GM23338 (cell line): ENCODE data around the gene BEST2. TPM values are rescaled to one million over a fixed set of nuclear protein-coding genes. Genes with fewer than 3 reads are reported as not detected.

Experiments used
- ATAC-seq: fragments of 200-7000 bp; cut with Tn5 transposase; 3 replicates; pipeline ENCODE4 v1.9.1; 2020
- DNase-seq: peaks from one replicate; pipeline ENCODE4 v3.0.0-alpha.2; 2015; ENCODE audit warnings: low spot score
- H2AFZ ChIP-seq: fragments of 200-600 bp; sonication (generic); 2 replicates; pipeline ENCODE4 v1.8.0; 2016; ENCODE audit warnings: antibody characterized with exemption, mild to moderate bottlenecking, moderate library complexity
- H3F3A ChIP-seq: fragments of 200-600 bp; sonication (generic); replicated peaks from 2 replicates; pipeline ENCODE4 v1.8.0; 2017; ENCODE audit warnings: antibody characterized with exemption, mixed run types, low read depth
- H3K27ac ChIP-seq: fragments of 200-600 bp; sonication (generic); 2 replicates; pipeline ENCODE4 v1.6.1; 2016; ENCODE audit warnings: low read depth
- H3K27me3 ChIP-seq: fragments of 200-600 bp; sonication (generic); 2 replicates; pipeline ENCODE4 v1.8.0; 2016; ENCODE audit warnings: mild to moderate bottlenecking, mixed run types, moderate library complexity; ENCODE audit not compliant: insufficient read depth
- H3K36me3 ChIP-seq: fragments of 200-600 bp; sonication (generic); 2 replicates; pipeline ENCODE4 v1.8.0; 2016; ENCODE audit warnings: mild to moderate bottlenecking; ENCODE audit not compliant: insufficient read depth
- H3K4me1 ChIP-seq: fragments of 200-600 bp; sonication (generic); 2 replicates; pipeline ENCODE4 v1.8.0; 2016; ENCODE audit warnings: mild to moderate bottlenecking, moderate library complexity; ENCODE audit not compliant: insufficient read depth
- H3K4me2 ChIP-seq: fragments of 200-600 bp; sonication (generic); 2 replicates; pipeline ENCODE4 v1.7.1; 2017; ENCODE audit warnings: mixed run types
- H3K4me3 ChIP-seq: fragments of 200-600 bp; sonication (generic); 2 replicates; pipeline ENCODE4 v1.6.1; 2016; ENCODE audit warnings: mixed run types
- H3K79me2 ChIP-seq: fragments of 200-600 bp; sonication (generic); replicated peaks from 2 replicates; pipeline ENCODE4 v1.8.0; 2017; ENCODE audit warnings: mild to moderate bottlenecking; ENCODE audit not compliant: insufficient read depth
- H3K9me2 ChIP-seq: fragments of 200-600 bp; sonication (generic); 2 replicates; pipeline ENCODE4 v1.8.0; 2017; ENCODE audit not compliant: insufficient read depth
- H4K20me1 ChIP-seq: fragments of 200-600 bp; sonication (generic); replicated peaks from 2 replicates; pipeline ENCODE4 v1.8.0; 2017; ENCODE audit warnings: mild to moderate bottlenecking; ENCODE audit not compliant: insufficient read depth
- H3K27ac Mint-ChIP-seq: 2 replicates; pipeline ENCODE4 v1.8.0; 2020; ENCODE audit warnings: inconsistent platforms, mild to moderate bottlenecking, moderate library complexity, mixed read lengths
- H3K27me3 Mint-ChIP-seq: 3 replicates; pipeline ENCODE4 v1.8.0; 2022; ENCODE audit warnings: low read depth, mild to moderate bottlenecking, moderate library complexity, mixed read lengths, inconsistent platforms; ENCODE audit not compliant: insufficient read depth, poor library complexity
- H3K36me3 Mint-ChIP-seq: 3 replicates; pipeline ENCODE4 v1.8.0; 2021; ENCODE audit warnings: low read depth, mild to moderate bottlenecking, inconsistent platforms, moderate library complexity, mixed read lengths
- H3K4me1 Mint-ChIP-seq: 3 replicates; pipeline ENCODE4 v1.8.0; 2020; ENCODE audit warnings: mild to moderate bottlenecking, inconsistent platforms, mixed read lengths
- H3K4me3 Mint-ChIP-seq: 3 replicates; pipeline ENCODE4 v1.8.0; 2021; ENCODE audit warnings: moderate library complexity, mild to moderate bottlenecking, inconsistent platforms, mixed read lengths
- H3K9me3 Mint-ChIP-seq: 3 replicates; pipeline ENCODE4 v1.8.0; 2020; ENCODE audit warnings: moderate library complexity, mild to moderate bottlenecking, inconsistent platforms, mixed read lengths
- CREB1 ChIP-seq: fragments of 250-450 bp; sonication (Bioruptor Pico); IDR thresholded peaks from 2 replicates; pipeline ENCODE4 v1.5.0; 2020; ENCODE audit warnings: low read depth, mild to moderate bottlenecking, moderate library complexity
- CTCF ChIP-seq, 2 experiments: fragments of 200-600 bp in 1 of 2; sonication (generic) in 1 of 2; conservative IDR thresholded peaks; 2 replicates each; pipeline versions ENCODE4 v1.5.1 to v1.6.1; 2016 to 2017; ENCODE audit warnings: antibody characterized with exemption in 2 of 2, low read depth in 2 of 2, mild to moderate bottlenecking in 2 of 2, moderate library complexity in 1 of 2
- EZH2 ChIP-seq: fragments of 200-600 bp; sonication (generic); IDR thresholded peaks from one replicate; pipeline ENCODE4 v1.8.0; 2017; ENCODE audit warnings: antibody characterized with exemption, mild to moderate bottlenecking, low read depth; ENCODE audit not compliant: unreplicated experiment
- EZH2phosphoT487 ChIP-seq: fragments of 200-600 bp; sonication (generic); IDR thresholded peaks from one replicate; pipeline ENCODE4 v1.8.1; 2018; ENCODE audit warnings: antibody characterized with exemption; ENCODE audit not compliant: unreplicated experiment
- JUNB ChIP-seq: IDR thresholded peaks from one replicate; pipeline ENCODE4 v1.6.1; 2016; ENCODE audit warnings: antibody characterized with exemption; ENCODE audit not compliant: unreplicated experiment
- NANOG ChIP-seq: IDR thresholded peaks from 2 replicates; pipeline ENCODE4 v1.6.1; 2016; ENCODE audit warnings: antibody characterized with exemption, borderline replicate concordance
- POLR2AphosphoS5 ChIP-seq: IDR thresholded peaks from 2 replicates; pipeline ENCODE4 v1.6.1; 2016; ENCODE audit warnings: antibody characterized with exemption, low read depth
- REST ChIP-seq: IDR thresholded peaks from one replicate; pipeline ENCODE4 v1.6.1; 2018; ENCODE audit warnings: antibody characterized with exemption; ENCODE audit not compliant: unreplicated experiment
- STAT1 ChIP-seq: IDR thresholded peaks from one replicate; pipeline ENCODE4 v1.6.1; 2016; ENCODE audit warnings: antibody characterized with exemption; ENCODE audit not compliant: unreplicated experiment
- ZNF114 ChIP-seq: fragments of 250-450 bp; sonication (Bioruptor Pico); IDR thresholded peaks from 2 replicates; pipeline ENCODE4 v1.5.0; 2020; ENCODE audit warnings: mild to moderate bottlenecking, moderate library complexity
- ZNF331 ChIP-seq: fragments of 250-450 bp; sonication (Bioruptor Pico); IDR thresholded peaks from 2 replicates; pipeline ENCODE4 v1.5.0; 2020; ENCODE audit warnings: low read depth, mild to moderate bottlenecking, moderate library complexity
- ZNF462 ChIP-seq: fragments of 250-450 bp; sonication (Bioruptor Pico); IDR thresholded peaks from 2 replicates; pipeline ENCODE4 v1.5.0; 2020; ENCODE audit warnings: mild to moderate bottlenecking, moderate library complexity
- polyA plus RNA-seq: library from polyadenylated mRNA; unstranded; fragments of >200 nt; fragmentation: Nextera tagmentation; extraction: Ambion mirVana; gene quantifications from 2 replicates; pipeline ENCODE4 v1.2.1, GENCODE V29; 2016
- total RNA-seq: library from RNA; depleted of rRNA; stranded (reverse); fragments of >200 nt; shearing (Covaris generic); gene quantifications from 2 replicates; pipeline ENCODE4 v1.2.3, GENCODE V29; 2014

Gene BEST2
- total and polyA plus RNA-seq, 2 experiments from 2014 or later, result 1.2 to 10.4 TPM

- no peak for TF ChIP-seq EZH2
Observed at GRCh38 chr19:12726988-12727316, 24.6 kb upstream of the BEST2 start (continued).

- no peak overlapping the region for H3K27ac ChIP-seq
- Mint-ChIP-seq H3K27ac (no peak overlapping the region), H3K4me3 (no peak overlapping the region), H3K27me3 (peaks cover 15% of the 10 kb centered on the region), H3K36me3 (peaks cover 35% of the 10 kb centered on the region), H3K4me1 (peaks cover 14% of the 10 kb centered on the region), H3K9me3 (no peaks in the 10 kb centered on the region; the same call in 2 of the 3 replicates)
- ATAC-seq (no peak), DNase-seq (no peak)
- H3K4me1 ChIP-seq, result peaks cover 3% of the 10 kb centered on the region; the same call in 1 of the 2 replicates
- peaks cover 34% of the 10 kb centered on the region for H3F3A ChIP-seq
- peaks cover 38% of the 10 kb centered on the region for H3K79me2 ChIP-seq
- H3K27me3 ChIP-seq, result no peaks in the 10 kb centered on the region
- TF ChIP-seq REST (no peak), STAT1 (no peak), POLR2AphosphoS5 (no peak), EZH2 (no peak), ZNF331 (CRISPR knock-in tag) (no peak), CREB1 (CRISPR knock-in tag) (no peak), NANOG (no peak), ZNF114 (no peak), EZH2phosphoT487 (no peak), CTCF (conservative IDR thresholded peaks at IDR 0.05; ENCODE audit: low read depth in 2 of 2) (no peak), ZNF462 (CRISPR knock-in tag) (no peak), JUNB (no peak)
- H3K36me3 ChIP-seq, result no peaks in the 10 kb centered on the region
- H4K20me1 ChIP-seq, result peaks cover 23% of the 10 kb centered on the region
- H3K4me3 ChIP-seq, result no peak overlapping the region
- H3K9me2 ChIP-seq, result no peaks in the 10 kb centered on the region
- no peak overlapping the region for H3K4me2 ChIP-seq
- no peak overlapping the region for H2AFZ ChIP-seq
Observed at GRCh38 chr19:12727745-12728433, 23.7 kb upstream of the BEST2 start.
